Testis (tissue), 2 donors: ENCODE data around the gene NPFF.

ENCODE experiments used
- CTCF ChIP-seq, 3 experiments: fragments of 450-650 bp in 2 of 3; fragments of 200-600 bp in 1 of 3; sonication (generic) in 1 of 3; IDR thresholded peaks; one replicate each; pipeline ENCODE4 v1.5.1; 2016 to 2019; ENCODE audit warnings: antibody characterized with exemption in 3 of 3, mild to moderate bottlenecking in 2 of 3, moderate library complexity in 1 of 3
- POLR2A ChIP-seq: fragments of 450-650 bp; IDR thresholded peaks from one replicate; pipeline ENCODE4 v1.6.1; 2017; ENCODE audit warnings: antibody characterized with exemption, mild to moderate bottlenecking, moderate library complexity

- TF ChIP-seq CTCF (IDR thresholded peaks at IDR 0.05) (no peak), POLR2A (no peak)
Observed at GRCh38 chr12:53514628-53515290, 7.5 kb upstream of the NPFF start.
